HG03558 (cell line): ENCODE measurements around the gene CCDC40.
"Not testable (repeated sequence)": the region's sequence is repeated elsewhere in the genome, so short reads cannot be mapped to it uniquely, and the experiment has no call there.

Experiments used
- ATAC-seq: cut with Tn5 transposase; IDR thresholded peaks from one replicate; pipeline ENCODE4 v1.9.1; 2021; ENCODE audit warnings: moderate number of reproducible peaks; ENCODE audit not compliant: unreplicated experiment; ENCODE audit errors: extremely low read depth

The CCDC40 gene

GRCh38 chr17:80071116-80071841 lies 34.8 kb downstream of the CCDC40 start:
- ATAC-seq: no peak

GRCh38 chr17:80072410-80072809 lies 36.0 kb downstream of the CCDC40 start:
- ATAC-seq: no peak

- ATAC-seq: no peak
Observed at GRCh38 chr17:80080081-80080480, 43.6 kb downstream of the CCDC40 start.

- ATAC-seq: no peak
Observed at GRCh38 chr17:80081596-80081995, 45.2 kb downstream of the CCDC40 start.

- ATAC-seq: no peak
Observed at GRCh38 chr17:80082403-80083135, 46.1 kb downstream of the CCDC40 start.

- no peak for ATAC-seq
Observed at GRCh38 chr17:80083136-80083661, 46.8 kb downstream of the CCDC40 start.

GRCh38 chr17:80084773-80085172 lies 48.3 kb downstream of the CCDC40 start:
- ATAC-seq: no peak

GRCh38 chr17:80086081-80086480 lies 49.6 kb downstream of the CCDC40 start:
- no peak for ATAC-seq

GRCh38 chr17:80086616-80087015 lies 50.2 kb downstream of the CCDC40 start:
- ATAC-seq: no peak

GRCh38 chr17:80087346-80088265 lies 51.2 kb downstream of the CCDC40 start:
- no peak for ATAC-seq

GRCh38 chr17:80089762-80090161 lies 53.3 kb downstream of the CCDC40 start:
- no peak for ATAC-seq

- ATAC-seq: not testable (repeated sequence)
Observed at GRCh38 chr17:80090164-80090563, 53.7 kb downstream of the CCDC40 start.

GRCh38 chr17:80091376-80091775 lies 54.9 kb downstream of the CCDC40 start:
- no peak for ATAC-seq

GRCh38 chr17:80092959-80093358 lies 56.5 kb downstream of the CCDC40 start:
- no peak for ATAC-seq

GRCh38 chr17:80095038-80095843 lies 58.8 kb downstream of the CCDC40 start:
- no peak for ATAC-seq

- ATAC-seq: no peak
Observed at GRCh38 chr17:80095844-80096475, 59.5 kb downstream of the CCDC40 start.

- ATAC-seq: no peak
Observed at GRCh38 chr17:80096561-80097021, 60.1 kb downstream of the CCDC40 start.

GRCh38 chr17:80097127-80097621 lies 60.7 kb downstream of the CCDC40 start:
- no peak for ATAC-seq
